HCT116 (cell line): ENCODE data around the gene SFXN4. TPM values are rescaled to one million over a fixed set of nuclear protein-coding genes. Genes with fewer than 3 reads are reported as not detected.

Experiments
- ATAC-seq: fragments of 200-7000 bp; cut with Tn5 transposase; 2 replicates; pipeline ENCODE4 v1.9.1; 2020; ENCODE audit warnings: mild to moderate bottlenecking, moderate library complexity
- BruUV-seq: library from RNA; stranded (reverse); fragments of 400-500 nt; replicated peaks from 2 replicates; lab custom pipeline; 2021; lab: Mats Ljungman, UMichigan
- CTCF ChIA-PET: fragments of 300-600 bp; sonication (Branson Sonifier 250); formaldehyde crosslinking; loops from one replicate; lab custom pipeline; 2021; ENCODE audit warnings: antibody characterized with exemption; lab: Charles Lee
- POLR2A ChIA-PET: fragments of 300-600, 350-600 bp; sonication (Branson Sonifier 250); formaldehyde crosslinking; loops from one replicate; lab custom pipeline; 2021; ENCODE audit warnings: antibody characterized with exemption; lab: Charles Lee
- RAD21 ChIA-PET, 2 experiments: fragments of 300-600 bp; sonication (Branson Sonifier 250); formaldehyde crosslinking; loops; one replicate each; lab custom pipeline; 2023; ENCODE audit warnings: low total read pairs in 2 of 2; ENCODE audit not compliant: uncharacterized antibody in 2 of 2, unreplicated experiment in 2 of 2, low non-redundant PET in 1 of 2; lab: Charles Lee
- DNase-seq: peaks from one replicate; pipeline ENCODE4 v3.0.0-alpha.2; 2010; ENCODE audit warnings: low read depth, low spot score
- H2AFZ ChIP-seq: fragments of 200-600 bp; shearing (Covaris generic), sonication (generic); 2 replicates; pipeline ENCODE4 v1.6.1; 2017; ENCODE audit warnings: low read depth, mixed run types, mixed read lengths, antibody characterized with exemption, low read length; ENCODE audit not compliant: poor library complexity, severe bottlenecking
- H3K27ac ChIP-seq: 2 replicates; pipeline ENCODE4 v1.5.1; 2012; ENCODE audit warnings: low read depth, low read length
- H3K27me3 ChIP-seq: fragments of 200-600 bp; sonication (generic); 2 replicates; pipeline ENCODE4 v1.6.1; 2016; ENCODE audit warnings: mixed run types, low read length, mixed read lengths; ENCODE audit not compliant: insufficient read depth
- H3K36me3 ChIP-seq, 2 experiments: fragments of 200-500 bp in 1 of 2; fragments of 200-600 bp in 1 of 2; sonication (Bioruptor generic) in 1 of 2; sonication (generic) in 1 of 2; 2 replicates each; pipeline versions ENCODE4 v1.5.1 to v1.6.1; 2014 to 2016; ENCODE audit warnings: low read length in 2 of 2, inconsistent platforms in 1 of 2, mixed read lengths in 1 of 2, mixed run types in 1 of 2; ENCODE audit not compliant: insufficient read depth in 2 of 2, control insufficient read depth in 1 of 2
- H3K4me1 ChIP-seq, 2 experiments: fragments of 200-600 bp in 1 of 2; sonication (generic) in 1 of 2; 2 replicates each; pipeline versions ENCODE4 v1.5.1 to v1.6.1; 2012 to 2017; ENCODE audit warnings: low read length in 2 of 2, inconsistent platforms in 1 of 2, mild to moderate bottlenecking in 1 of 2, mixed read lengths in 1 of 2, mixed run types in 1 of 2, moderate library complexity in 1 of 2; ENCODE audit not compliant: insufficient read depth in 2 of 2, control insufficient read depth in 1 of 2
- H3K4me2 ChIP-seq: fragments of 200-600 bp; sonication (generic); 2 replicates; pipeline ENCODE4 v1.6.1; 2017; ENCODE audit warnings: mixed run types, low read length, mixed read lengths
- H3K4me3 ChIP-seq, 2 experiments: fragments of 200-600 bp in 1 of 2; sonication (generic) in 1 of 2; replicated peaks in 1 of 2; 2 replicates each; pipeline ENCODE4 v1.5.1; 2011 to 2016; ENCODE audit warnings: low read length in 2 of 2, control low read depth in 1 of 2, low read depth in 1 of 2, mild to moderate bottlenecking in 1 of 2, mixed read lengths in 1 of 2, mixed run types in 1 of 2
- H3K79me2 ChIP-seq: fragments of 200-600 bp; sonication (generic); 2 replicates; pipeline ENCODE4 v1.6.1; 2017; ENCODE audit warnings: mild to moderate bottlenecking, mixed run types, low read length, moderate library complexity, mixed read lengths; ENCODE audit not compliant: insufficient read depth
- H3K9ac ChIP-seq: fragments of 200-600 bp; sonication (generic); 2 replicates; pipeline ENCODE4 v1.6.1; 2016; ENCODE audit warnings: low read length, mixed read lengths
- H3K9me2 ChIP-seq: fragments of 200-600 bp; sonication (generic), shearing (Covaris generic); 2 replicates; pipeline ENCODE4 v1.6.1; 2017; ENCODE audit warnings: mixed run types, mild to moderate bottlenecking, moderate library complexity; ENCODE audit not compliant: insufficient read depth
- H3K9me3 ChIP-seq, 2 experiments: fragments of 200-500 bp in 1 of 2; fragments of 200-600 bp in 1 of 2; sonication (Bioruptor generic) in 1 of 2; sonication (generic) in 1 of 2; 2 replicates each; pipeline ENCODE4 v1.6.1; 2014 to 2017; ENCODE audit warnings: low read length in 2 of 2, mixed read lengths in 2 of 2, inconsistent platforms in 1 of 2, low read depth in 1 of 2, mild to moderate bottlenecking in 1 of 2, mixed run types in 1 of 2, moderate library complexity in 1 of 2; ENCODE audit not compliant: control insufficient read depth in 1 of 2, insufficient read depth in 1 of 2
- H4K20me1 ChIP-seq: fragments of 200-600 bp; sonication (generic), shearing (Covaris generic); 2 replicates; pipeline ENCODE4 v1.6.1; 2017; ENCODE audit warnings: mixed run types, mild to moderate bottlenecking, moderate library complexity; ENCODE audit not compliant: insufficient read depth
- ATF3 ChIP-seq: IDR thresholded peaks from 2 replicates; pipeline ENCODE4 v1.6.1; 2012
- CBX3 ChIP-seq: IDR thresholded peaks from 2 replicates; pipeline ENCODE4 v1.6.1; 2012; ENCODE audit warnings: low read depth
- CEBPB ChIP-seq: IDR thresholded peaks from 2 replicates; pipeline ENCODE4 v1.6.1; 2012; ENCODE audit warnings: low read depth
- CTCF ChIP-seq, 3 experiments: fragments of 200-600 bp in 1 of 3; sonication (generic) in 1 of 3; IDR thresholded peaks in 2 of 3; conservative IDR thresholded peaks in 1 of 3; 2 replicates each; pipeline ENCODE4 v1.5.1; 2012 to 2017; ENCODE audit warnings: low read depth in 2 of 3, low read length in 2 of 3, antibody characterized with exemption in 1 of 3, borderline replicate concordance in 1 of 3, control low read depth in 1 of 3, mild to moderate bottlenecking in 1 of 3, mixed read lengths in 1 of 3, mixed run types in 1 of 3, moderate library complexity in 1 of 3; ENCODE audit not compliant: insufficient read depth in 1 of 3
- JUND ChIP-seq: IDR thresholded peaks from 2 replicates; pipeline ENCODE4 v1.6.1; 2012
- SIN3A ChIP-seq: IDR thresholded peaks from 2 replicates; pipeline ENCODE4 v1.6.1; 2012; ENCODE audit warnings: low read depth
- SP1 ChIP-seq: IDR thresholded peaks from 2 replicates; pipeline ENCODE4 v1.6.1; 2012; ENCODE audit warnings: low read depth
- TCF7L2 ChIP-seq: IDR thresholded peaks from 2 replicates; pipeline ENCODE4 v1.7.0; 2011; ENCODE audit warnings: borderline replicate concordance, inconsistent platforms; ENCODE audit not compliant: insufficient read depth, insufficient read length; ENCODE audit errors: extremely low read depth
- YY1 ChIP-seq: IDR thresholded peaks from 2 replicates; pipeline ENCODE4 v1.6.1; 2011; ENCODE audit warnings: low read length, low read depth, moderate library complexity, mild to moderate bottlenecking; ENCODE audit not compliant: insufficient replicate concordance; ENCODE audit errors: extremely low read depth
- ZBTB33 ChIP-seq: IDR thresholded peaks from 2 replicates; pipeline ENCODE4 v1.6.1; 2011; ENCODE audit warnings: mild to moderate bottlenecking, low read length, moderate library complexity; ENCODE audit not compliant: insufficient replicate concordance; ENCODE audit errors: extremely low read depth
- ZNF274 ChIP-seq: fragments of 200-500 bp; sonication (Bioruptor generic); IDR thresholded peaks from 2 replicates; pipeline ENCODE4 v1.6.1; 2014; ENCODE audit warnings: mild to moderate bottlenecking, low read depth, low read length, inconsistent platforms
- intact Hi-C: fragments of 100-400 bp; cut with micrococcal nuclease; formaldehyde crosslinking; loops from 2 replicates; pipeline ENCODE4 v1.10.0; 2022
- total RNA-seq: library from RNA; stranded (reverse); gene quantifications from one replicate; pipeline ENCODE4 v1.2.1, GENCODE V29; 2021; ENCODE audit not compliant: unreplicated experiment

The SFXN4 gene
- total RNA-seq, 1 experiment from 2014 or later, result 58.2 TPM

GRCh38 chr10:119211625-119212441 is 46.3 kb upstream of the SFXN4 start:
- Histone ChIP-seq H2AFZ (no peak overlapping the region), H3K9me2 (no peaks in the 10 kb centered on the region), H3K27ac (no peak overlapping the region), H3K4me3 (no peak overlapping the region), H3K9me3 (no peaks in the 10 kb centered on the region), H4K20me1 (no peaks in the 10 kb centered on the region), H3K9ac (no peak overlapping the region), H3K27me3 (no peaks in the 10 kb centered on the region), H3K79me2 (no peaks in the 10 kb centered on the region), H3K4me1 (peaks cover 14 to 21% of the 10 kb centered on the region in 2 experiments; a peak in 3 of 4 replicates), H3K36me3 (no peaks in the 10 kb centered on the region), H3K4me2 (no peak overlapping the region)
- DNase-seq (no peak), ATAC-seq (no peak)
- ChIA-PET POLR2A (interaction anchor here (0.7 kb wide), 1 partner anchor 378 kb away, joined by 3 read pairs; no protein-coding TSS in a partner anchor), CTCF (interaction anchor here (2.1 kb wide), 1 partner anchor 13 kb away, joined by 7 read pairs; no protein-coding TSS in a partner anchor), RAD21 (no interaction called here)
- no peak for TF ChIP-seq YY1
- no peak for TF ChIP-seq TCF7L2
- TF ChIP-seq CBX3, result no peak
- no peak for TF ChIP-seq CEBPB
- no peak for TF ChIP-seq JUND
- TF ChIP-seq CTCF (IDR thresholded peaks at IDR 0.05 in 2 of 3, conservative IDR thresholded peaks at IDR 0.05 in 1 of 3; ENCODE audit: borderline replicate concordance in 1 of 3, insufficient read depth in 1 of 3, low read depth in 2 of 3, low read length in 2 of 3), result no peak
- no peak for TF ChIP-seq ATF3
- TF ChIP-seq SIN3A, result no peak
- no peak for TF ChIP-seq ZBTB33
- TF ChIP-seq SP1, result no peak
- no peak for TF ChIP-seq ZNF274
- no TSS peak for BruUV-seq
- intact Hi-C loops, result no loop called here
